ENCODE data around the gene GLRX3.

GLRX3 gene

DNA sequence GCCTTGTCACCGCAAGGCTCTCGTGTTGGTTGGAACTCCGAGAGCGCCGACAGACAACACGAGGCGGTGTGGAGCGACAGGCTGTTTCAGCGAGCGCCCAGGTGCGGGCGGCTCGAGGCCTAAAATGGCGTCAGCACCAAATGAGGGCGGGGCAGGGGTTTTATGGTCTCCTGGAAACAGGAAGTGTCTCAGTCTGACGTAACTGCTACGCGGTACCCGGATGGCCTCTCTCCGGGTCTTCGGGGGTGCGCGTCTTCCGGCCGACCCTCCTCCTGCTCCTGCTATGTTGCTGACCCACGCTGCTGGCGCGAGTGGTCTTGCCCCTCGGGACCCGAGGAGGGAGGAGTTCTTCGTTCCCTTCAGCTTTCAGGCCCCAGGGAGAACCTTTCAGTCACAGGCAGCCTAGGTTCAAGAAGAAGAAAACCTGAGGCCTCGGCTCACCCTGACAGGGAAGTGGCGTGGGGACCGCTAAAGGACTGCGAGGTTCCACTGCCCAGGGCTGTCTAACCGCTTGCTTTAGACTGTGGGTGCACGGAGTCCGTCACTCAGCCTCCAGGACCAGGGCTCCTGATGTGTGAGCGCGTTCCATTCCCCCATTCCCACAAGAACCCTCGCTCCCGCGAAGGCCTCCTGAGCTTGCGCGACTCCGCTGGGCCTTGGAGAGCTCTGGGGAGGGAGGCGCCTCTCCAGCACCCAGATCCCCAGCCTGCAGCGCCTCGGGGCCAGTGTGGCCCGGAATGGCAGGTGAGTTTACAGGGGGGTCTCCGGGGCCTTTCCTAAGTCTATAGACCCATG is 77.3 kb downstream of the GLRX3 start:
- DNase-seq: no peak

DNA sequence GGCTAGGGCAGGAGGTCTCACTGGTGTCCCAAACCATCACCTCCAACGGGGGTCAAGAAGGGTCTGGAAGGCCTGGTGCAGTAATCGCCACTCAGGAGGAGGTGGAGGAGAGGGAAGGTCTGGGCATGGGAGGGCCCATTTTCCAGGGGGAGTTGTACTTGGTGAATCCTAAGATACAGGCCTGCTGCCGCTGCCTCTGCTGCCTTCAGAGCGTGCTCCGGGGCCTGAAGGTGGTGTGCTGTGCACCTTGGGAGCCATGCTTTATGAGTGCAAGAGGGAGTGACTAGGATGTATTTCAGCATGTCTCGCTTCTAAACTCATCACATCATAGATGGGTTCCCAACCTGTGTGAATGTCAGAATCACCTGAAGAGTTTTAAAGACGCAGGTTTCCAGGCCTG is 78.2 kb downstream of the GLRX3 start:
- no peak for DNase-seq

DNA sequence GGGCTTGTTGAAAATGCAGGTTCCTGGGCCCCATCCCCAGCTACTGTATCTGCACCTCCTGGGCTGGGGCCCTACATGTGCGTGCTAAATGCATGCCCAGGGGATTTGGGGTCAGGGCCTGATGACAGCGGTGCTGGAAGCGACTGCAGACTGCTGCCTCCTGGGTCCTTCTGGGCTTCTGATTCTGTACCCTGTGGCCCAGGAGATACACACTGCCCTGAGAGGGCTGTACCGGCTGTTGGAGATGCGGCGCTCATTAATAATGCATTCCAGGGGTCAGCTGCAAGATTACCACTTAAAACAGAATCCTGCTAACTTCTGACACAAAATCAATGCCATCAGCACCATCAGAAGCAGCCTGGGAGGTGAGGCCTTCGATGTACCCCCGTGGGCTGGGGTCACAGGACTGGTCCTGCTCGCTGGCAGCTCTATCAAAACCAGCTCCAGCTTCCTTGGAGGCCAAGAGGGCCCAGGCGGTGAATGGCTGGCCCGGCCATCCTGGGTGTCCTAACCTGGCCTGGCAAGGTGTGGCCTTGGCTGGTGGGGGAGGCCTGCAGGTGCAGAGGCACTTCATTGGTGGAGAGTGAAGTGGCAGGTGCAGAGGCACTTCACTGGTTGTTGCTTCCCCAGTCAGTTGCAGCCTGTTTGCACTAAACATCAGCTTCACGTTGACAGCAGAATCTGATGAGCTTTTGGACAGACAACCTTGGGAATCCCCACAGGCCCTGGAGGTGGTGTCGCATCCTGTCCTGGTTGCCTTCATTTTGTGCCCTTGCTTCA is 79.2 kb downstream of the GLRX3 start:
- DNase-seq: no peak

DNA sequence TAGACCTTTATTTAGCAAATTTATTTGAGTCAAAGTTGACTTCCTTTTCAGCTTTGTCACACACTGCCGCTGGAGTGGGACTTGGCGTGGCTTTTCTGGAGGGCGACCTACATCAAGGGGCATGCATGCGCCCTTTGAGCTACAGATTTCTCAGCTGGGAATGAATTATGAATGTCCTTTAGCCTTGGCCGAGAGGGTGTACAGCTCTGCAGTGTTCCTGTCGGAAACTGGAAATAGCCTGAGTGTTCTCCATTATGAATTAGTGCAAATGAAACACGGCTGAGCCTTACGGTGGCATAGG is 79.7 kb downstream of the GLRX3 start:
- DNase-seq: no peak

DNA sequence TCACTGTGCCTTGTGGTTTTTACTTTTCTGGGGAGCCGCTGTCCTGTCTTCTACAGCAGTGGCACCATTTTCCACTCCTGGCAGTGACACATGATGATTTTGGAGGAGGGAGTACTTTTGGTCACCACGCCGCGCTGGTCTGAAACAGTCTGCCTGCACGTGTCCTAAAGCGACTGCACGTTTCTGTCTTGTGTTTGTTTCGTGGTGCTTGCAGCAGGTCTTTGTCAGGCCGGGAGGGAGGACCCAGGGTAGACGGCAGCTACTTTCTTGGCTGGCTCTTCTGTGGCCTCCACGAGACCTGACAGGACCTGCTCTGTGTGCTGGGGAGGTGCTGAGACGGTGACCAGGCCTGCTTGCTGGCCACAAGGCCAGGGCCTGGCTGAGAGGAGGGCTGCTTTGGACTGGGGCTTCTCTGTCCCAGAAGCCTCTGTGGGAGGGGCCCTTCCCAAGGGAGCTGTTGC is 82.0 kb downstream of the GLRX3 start:
- no peak for DNase-seq

DNA sequence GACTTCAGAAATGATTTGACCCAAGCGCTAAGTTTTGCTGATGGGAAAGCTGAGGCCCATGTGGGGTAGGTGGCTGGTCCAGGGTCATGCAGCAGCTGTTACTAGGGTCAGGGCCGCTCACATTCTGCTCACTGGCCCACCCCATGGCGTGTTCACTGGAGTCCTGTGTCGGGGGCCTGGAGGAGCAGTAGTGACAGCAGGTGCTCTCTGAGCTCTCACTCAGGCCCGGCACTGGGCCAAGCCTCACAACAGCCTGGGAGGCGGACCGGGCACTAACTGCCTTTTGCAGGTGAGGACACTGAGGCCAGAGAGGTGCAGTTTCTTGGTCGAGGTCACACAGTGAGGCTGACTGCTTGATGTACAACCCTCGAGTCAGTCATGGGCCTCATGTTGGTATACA is 82.7 kb downstream of the GLRX3 start:
- no peak for DNase-seq

DNA sequence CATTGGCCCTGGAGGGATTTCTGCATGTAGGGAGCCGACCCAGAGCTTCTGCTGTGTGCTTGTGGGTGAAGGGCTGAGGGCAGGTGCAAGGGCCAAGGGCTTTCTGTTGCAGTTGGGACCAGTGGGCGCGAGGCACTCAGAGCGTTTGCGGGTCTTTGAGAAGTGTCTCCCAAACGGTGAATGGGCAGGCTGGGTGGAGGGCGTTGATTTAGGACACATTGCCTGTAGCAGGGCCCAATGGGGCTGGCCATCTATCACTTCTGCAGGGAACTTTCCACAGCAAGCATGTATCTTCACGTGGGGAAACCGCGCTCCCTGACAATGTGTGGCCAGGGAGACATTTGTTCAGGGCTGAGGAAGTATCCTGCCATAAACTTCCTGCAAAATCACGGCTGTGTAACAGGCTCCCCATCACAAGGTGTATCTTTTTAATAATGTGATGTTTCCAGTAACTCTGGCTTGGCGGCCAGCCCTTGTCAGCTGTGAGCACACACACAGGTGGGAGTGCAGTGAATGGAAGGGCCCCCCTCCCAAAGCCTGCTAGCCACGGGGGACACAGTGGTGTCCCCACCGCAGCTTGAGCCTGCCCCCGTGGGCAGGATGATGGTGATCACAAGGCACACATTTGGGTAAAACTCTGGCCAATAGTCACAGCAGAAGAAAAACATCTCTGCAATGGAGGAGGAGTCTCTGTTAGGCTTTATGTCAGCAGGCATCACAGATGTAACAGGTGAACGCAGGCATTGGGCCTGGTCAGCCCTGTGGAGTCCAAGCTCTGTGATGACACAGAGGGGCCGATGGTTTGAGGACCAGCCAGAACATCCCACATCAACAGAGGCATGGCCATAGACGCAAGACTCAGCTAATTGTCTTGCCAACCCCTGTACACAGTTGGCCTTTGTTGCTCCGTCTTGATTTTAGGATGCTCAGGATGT is 84.3 kb downstream of the GLRX3 start:
- no peak for DNase-seq

DNA sequence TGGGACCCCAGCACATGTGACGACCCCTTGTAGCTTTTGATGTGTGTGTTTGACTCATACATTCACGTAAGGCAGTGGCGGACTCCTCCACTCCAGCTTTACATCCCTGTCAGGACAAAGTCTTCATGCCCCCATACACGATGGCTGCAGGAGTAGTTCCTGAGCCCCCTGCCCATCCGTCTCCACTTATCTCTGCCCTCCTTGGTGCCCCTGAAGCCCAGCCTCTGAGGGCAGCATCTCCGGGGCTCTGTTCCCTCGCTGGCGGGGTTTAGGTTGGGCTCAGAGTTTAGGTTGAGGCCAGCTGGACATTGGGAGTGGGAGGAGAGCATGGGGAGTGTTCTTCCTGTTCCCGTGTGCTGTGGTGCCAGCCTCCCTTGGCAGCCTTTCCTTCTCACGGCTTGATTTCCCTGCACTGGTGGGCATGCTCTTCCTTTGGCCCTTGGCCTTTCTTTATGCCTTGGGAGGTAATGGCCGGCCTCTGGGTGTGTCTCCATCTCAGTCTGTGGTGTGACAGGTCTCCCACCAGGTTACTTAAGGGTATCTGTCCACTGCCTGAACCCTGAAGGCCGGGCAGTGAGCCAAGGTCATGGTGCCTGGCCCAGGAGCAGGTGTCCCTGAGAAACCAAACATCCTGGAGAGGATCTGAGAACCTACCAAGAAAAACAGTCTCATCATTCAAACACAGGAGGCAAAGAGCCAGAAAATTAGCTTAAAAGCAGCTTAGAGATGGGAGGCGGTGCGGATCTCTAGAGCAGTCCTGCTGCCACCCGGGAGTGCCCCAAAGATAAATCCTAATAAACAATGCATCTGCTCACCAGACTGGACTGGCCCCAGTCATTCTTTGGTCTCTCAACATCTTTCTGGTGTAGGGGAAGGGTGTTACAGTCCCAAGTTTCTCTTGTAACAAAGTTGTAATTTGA is 85.5 kb downstream of the GLRX3 start:
- DNase-seq: no peak

DNA sequence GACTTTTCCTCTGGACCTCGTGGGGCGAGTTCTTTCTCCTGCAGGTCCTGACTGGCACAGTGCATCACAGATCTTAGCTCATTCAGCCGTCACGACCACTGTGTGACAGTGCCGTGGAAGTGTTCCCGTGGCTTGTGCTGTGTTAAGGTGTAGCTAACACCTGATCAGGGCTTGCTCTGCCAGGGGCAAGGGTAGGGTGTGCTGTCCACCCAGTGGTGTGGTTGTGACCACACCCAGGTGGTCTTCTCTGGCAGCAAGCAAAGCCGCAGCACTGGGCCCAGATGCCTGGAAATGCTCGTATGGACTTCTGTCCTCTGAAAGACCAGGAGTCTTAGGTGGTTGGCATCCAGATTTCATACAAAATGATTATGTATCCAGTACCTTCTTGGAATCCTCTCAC is 86.2 kb downstream of the GLRX3 start:
- DNase-seq: no peak

DNA sequence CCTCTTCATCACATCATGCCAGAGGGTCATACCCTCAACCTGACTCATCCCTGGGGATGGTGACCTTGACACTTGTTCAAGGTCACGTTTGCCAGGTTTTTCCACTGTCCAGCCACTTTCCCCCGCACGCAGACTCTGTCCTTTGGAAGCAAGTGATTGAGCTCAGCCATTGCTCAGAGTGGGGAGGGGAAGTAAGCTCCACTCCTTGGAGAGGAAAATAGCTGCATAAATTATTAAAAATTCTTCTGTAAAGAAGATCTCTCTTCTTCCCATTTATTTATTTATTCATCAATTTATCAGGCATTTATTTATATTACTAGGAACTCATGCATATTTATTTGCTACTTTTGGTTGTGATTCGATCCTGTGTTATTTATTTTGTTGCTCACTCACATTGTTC is 88.0 kb downstream of the GLRX3 start:
- DNase-seq: no peak

DNA sequence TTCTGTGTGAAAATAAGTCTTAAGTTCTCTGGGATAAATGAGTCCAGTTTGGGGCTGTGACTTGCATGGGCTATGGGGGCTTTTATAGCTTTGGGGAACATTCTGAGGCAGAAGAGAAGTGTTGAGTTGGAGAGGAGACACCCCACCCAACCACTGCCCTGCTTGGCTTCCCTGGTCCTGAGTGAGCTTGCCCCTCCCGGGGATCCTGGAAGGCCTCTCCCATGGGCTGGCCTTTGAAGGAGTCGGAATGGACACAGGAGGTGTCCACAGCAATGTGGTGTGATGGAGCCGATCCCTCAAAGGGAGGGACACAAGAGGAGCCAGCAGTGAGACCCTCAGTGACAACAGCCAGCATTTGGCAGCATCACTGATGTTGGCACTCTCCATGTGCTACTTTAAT is 89.8 kb downstream of the GLRX3 start:
- DNase-seq: no peak

DNA sequence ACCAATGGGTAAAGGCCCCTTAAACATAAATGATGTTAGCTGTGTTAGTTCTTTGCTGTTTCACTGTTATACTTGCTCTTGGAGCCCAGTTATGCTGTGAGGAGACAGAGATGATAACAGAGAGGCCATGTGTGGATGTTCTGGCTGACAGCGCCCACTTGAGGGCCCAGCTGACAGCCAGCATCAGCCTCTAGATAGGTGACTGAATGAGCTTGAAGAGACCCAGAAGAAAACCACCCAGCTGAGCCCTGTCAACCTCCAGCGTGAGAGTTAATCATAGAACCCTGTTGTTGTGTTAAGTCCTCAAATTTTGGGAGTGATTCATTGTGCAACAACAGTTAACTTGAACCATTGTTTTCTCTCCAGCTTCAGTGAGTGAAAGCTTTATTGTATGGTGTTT is 91.7 kb downstream of the GLRX3 start:
- no peak for DNase-seq

Data from stimulated activated CD4-positive, alpha-beta T cell treated with anti-CD3 and anti-CD28 coated beads, Interleukin-1b, Interleukin-23, amount 100 ng/mL, for 48 hours (primary cell).